HG03196 (cell line): Measurements from ENCODE around the gene JPH2.

Source experiments
- ATAC-seq: cut with Tn5 transposase; IDR thresholded peaks from one replicate; pipeline ENCODE4 v1.9.1; 2021; ENCODE audit not compliant: unreplicated experiment

JPH2 gene

GRCh38 chr20:44160133-44160532 lies 26.9 kb downstream of the JPH2 start:
- no peak for ATAC-seq

DNA sequence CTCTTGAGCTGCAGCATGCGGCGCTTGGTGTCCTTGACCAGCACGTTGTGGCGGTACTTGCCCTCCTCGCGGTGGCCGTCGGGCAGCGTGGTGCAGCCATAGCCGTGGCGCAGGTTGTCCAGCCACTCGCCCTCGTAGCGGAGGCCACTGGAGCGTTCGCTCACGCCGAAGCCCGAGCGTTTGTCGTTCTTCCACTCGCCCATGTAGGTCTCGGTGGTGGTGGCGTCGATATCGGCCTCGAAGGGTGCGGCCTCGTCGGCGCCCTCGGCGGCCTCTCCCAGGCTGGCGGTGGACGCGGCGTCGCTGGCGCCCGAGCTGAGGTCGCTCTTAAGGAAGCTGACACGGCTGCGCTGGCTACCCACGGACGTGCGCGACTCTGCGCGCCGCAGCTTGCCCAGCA lies 27.3 kb downstream of the JPH2 start:
- ATAC-seq, result no peak

GRCh38 chr20:44159125-44159524 lies 27.9 kb downstream of the JPH2 start:
- ATAC-seq, result no peak

- ATAC-seq, result no peak
These were observed 29.9 kb downstream of the JPH2 start for GRCh38 chr20:44157061-44157460.

DNA sequence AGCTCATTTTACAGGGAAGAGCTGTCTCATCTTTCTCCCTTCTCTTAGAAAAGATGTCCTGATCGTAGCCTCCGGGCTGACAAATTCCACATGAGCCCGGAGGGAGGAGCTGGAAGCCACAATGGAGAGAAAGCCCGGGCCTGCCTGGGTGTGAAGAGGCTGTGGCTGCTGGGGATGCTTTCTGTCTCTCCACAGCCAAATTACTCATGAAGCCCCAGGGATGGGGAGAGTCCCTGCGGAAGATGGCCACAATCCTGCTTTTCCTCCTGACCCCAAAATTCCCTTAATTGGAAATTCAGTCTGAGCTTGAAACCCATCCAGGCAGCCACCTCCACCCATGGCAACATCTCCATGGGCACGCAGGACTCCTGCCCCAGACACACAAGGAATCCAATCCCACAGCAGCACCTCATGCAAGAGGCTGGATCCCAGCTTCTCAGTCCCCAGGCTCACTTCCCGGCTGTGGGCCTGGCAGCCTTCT lies 32.4 kb downstream of the JPH2 start:
- ATAC-seq, result no peak

DNA sequence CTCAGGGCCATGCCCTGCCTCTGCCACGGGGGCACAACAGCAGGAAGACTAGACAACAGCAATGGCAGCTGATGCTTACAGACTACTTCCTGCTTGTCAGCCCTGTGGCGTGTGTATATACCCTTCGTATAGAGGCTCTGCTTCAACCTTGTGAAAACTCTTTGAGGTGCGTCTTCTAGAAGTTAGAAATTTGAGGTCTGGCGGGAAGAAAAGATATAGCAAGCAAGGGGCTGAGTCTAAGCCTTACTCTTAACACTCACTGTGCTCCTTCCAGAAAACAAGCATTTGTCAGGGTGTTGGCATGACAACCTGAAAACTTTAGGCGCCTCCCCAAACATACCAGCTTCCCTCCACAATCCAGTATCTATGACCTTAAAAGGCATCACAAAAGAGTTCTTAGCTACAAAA lies 33.3 kb downstream of the JPH2 start:
- no peak for ATAC-seq

GRCh38 chr20:44151621-44152416 lies 35.2 kb downstream of the JPH2 start:
- ATAC-seq, result no peak

DNA sequence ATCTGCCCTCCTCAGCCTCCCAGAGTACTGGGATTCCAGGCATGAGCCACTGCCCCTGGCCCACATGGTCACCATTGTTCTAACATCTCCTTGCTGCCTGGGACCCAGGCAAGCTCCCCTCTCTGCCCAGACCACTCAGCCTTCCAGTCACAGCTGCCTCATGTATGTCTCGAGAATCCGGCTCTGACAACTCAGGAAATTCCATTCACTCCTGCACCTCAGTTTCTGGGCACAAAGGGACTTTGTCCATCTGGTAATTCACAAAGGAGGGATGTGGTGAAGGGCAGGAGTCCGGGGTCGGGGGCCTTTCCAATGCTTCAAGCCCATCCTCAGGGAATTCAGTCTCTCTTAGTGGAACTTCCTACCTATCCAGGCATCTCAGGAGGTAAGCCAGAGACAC lies 40.7 kb downstream of the JPH2 start:
- ATAC-seq, result no peak

DNA sequence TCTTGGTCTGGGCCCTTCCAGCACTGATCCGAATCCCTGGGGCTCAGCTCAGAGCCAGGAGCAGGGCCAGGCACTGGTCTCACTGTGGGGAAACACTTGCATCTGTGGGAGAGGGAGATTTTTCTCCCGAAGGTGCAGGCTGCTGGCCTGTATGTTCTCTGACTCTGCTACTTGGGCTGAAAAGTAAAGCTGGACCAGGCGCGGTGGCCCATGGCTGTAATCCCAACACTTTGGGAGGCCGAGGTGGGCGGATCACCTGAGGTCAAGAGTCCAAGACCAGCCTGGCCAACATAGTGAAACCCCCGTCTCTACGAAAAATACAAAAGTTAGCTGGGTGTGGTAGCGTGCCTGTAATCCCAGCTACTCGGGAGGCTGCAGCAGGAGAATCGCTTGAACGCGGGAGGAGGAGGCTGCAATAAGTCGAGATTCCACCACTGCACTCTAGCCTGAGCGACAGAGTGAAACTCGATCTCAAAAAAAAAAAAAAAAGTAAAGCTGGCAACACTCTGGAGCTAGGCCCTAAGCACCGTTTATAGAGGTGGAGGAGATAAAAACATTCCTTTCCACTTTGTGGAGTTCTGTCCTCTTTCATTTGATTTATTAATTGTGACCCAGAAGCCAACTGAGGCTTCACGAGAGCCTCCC lies 41.7 kb downstream of the JPH2 start:
- no peak for ATAC-seq

GRCh38 chr20:44143936-44144335 lies 43.1 kb downstream of the JPH2 start:
- no peak for ATAC-seq

DNA sequence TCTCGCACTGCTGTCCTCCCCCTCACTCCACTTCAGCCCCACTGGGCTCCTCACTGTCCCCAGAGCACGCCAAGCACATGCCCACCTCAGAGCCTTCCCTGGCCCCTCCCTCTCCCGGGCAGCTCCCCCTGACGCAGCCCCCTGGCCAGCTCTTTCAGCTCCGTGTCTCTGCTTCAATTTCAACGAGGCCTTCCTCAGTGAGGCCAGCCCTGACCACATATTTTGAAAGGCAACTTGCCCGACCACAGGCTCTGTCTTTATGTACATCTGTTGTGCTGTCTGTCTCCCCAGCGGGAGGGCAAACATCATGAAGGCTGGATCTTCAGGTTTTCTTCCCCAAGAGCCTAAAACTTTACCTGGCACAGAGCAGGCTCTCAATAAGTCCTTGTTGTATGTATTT lies 44.6 kb downstream of the JPH2 start:
- ATAC-seq, result no peak

DNA sequence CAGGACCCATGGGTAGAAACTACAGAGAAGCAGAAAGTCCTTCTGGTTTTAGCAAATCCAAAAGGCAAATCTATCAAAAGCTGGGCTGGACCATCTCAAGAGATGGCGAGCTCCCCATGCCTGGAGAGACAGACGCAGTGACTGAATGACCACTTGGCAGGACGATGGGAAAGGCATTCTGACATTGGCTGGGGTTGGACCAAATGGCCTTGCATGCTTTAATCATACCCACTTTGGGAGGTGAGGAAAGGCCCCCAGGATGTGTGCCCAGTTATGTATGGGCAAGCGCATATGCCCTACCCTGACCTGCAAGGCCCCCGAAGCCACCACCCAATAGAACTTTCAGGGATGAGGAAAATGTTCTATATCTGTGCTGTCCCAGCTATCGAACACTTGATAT lies 45.1 kb downstream of the JPH2 start:
- ATAC-seq, result no peak

DNA sequence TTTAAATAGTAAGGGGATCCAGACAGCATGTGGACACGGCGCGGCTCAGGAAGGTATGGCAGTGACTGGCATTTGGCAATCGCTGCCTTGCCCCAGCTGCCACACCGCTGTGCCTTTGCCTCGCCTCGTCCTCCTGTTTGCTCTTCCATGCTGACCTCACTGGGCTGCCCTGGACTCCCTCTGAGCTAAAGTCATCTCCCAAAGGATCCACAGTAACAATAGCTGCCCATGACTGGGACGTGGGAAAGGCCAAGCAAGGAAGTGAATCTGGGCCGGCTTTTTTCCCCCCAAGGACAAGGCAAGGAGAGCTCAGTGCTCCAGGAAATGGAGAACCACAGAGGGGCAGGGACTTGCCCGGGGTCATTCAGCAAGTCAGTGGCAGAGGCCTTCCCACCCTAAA lies 48.1 kb downstream of the JPH2 start:
- no peak for ATAC-seq

- ATAC-seq, result no peak
These were observed 49.7 kb downstream of the JPH2 start for GRCh38 chr20:44137266-44137801.

- ATAC-seq, result no peak
These were observed 50.3 kb downstream of the JPH2 start for GRCh38 chr20:44136579-44137265.

DNA sequence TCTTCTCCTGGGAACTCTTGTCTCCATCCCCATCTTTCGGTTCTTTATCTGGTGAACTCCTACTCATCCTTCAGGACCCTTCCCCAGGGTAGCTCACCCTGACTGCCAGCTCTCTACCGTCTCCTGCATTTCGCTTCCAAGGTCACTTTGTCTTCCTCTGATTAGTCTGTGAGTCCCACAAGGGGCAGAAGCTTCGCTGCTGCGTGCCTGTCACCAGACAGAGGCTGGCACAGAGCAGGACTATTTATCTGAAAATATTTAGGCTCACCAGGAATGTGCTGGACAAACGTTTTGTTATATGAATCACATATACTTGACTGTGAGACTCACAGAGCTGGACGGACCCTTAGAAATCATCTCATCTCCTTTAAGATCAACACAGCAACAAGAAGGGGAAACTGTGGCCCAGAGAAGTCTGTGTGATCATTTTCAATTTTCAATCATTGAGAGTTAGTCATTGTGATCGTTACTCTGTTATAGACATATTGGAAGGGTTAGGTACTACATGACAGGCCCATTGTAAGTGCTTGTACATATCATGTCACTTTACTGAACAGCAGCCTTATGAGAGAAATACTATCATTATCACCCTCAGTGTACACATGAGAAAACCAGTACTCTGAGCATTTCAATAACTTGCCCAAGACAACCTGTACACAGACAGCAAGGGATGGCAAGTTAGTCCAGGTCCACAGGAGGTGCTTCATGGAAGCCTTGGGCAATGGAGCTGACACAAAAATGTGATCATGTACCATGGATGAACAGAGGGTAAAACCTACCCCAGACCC lies 51.4 kb downstream of the JPH2 start:
- no peak for ATAC-seq

DNA sequence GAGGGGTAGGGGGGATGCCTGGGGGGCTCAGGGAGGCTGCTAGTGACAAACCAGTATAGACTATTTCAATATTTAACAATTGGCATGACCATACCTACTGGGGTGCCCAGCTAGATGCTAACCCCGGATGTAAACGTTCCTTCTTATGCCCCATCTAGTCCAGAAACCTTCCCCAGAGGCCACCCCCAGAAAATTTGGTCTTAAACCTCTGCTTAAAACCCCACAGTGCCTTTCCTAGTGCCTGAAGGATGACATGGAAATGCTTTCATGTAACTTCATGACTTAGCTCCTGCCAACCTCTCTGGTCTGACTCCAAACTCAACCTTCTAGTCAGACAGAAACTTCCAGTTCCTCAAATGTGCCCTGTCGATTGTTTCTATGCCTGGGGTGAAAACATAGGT lies 52.0 kb downstream of the JPH2 start:
- no peak for ATAC-seq

GRCh38 chr20:44133424-44133823 lies 53.6 kb downstream of the JPH2 start:
- no peak for ATAC-seq

GRCh38 chr20:44131704-44132103 lies 55.3 kb downstream of the JPH2 start:
- no peak for ATAC-seq

- ATAC-seq, result no peak
These were observed 56.9 kb downstream of the JPH2 start for GRCh38 chr20:44129911-44130718.
